OCI-LY1 (cell line): ENCODE measurements around the gene C12orf75.

Source experiments
- CTCF ChIP-seq: fragments of 200-600 bp; sonication (generic), shearing (Covaris generic); IDR thresholded peaks from 2 replicates; pipeline ENCODE4 v1.5.1; 2017; ENCODE audit warnings: mild to moderate bottlenecking, antibody characterized with exemption, low read length, moderate library complexity, mixed read lengths
- EZH2 ChIP-seq: fragments of 200-600 bp; sonication (generic), shearing (Covaris generic); IDR thresholded peaks from 2 replicates; pipeline ENCODE4 v1.8.0; 2017; ENCODE audit warnings: borderline replicate concordance, mixed run types, mild to moderate bottlenecking, antibody characterized with exemption, low read length, moderate library complexity, mixed read lengths

GRCh38 chr12:105334582-105334981 is 4.1 kb downstream of the C12orf75 start:
- TF ChIP-seq CTCF (no peak), EZH2 (no peak)
